ENCODE results near the gene PANK3.
"Not testable (repeated sequence)": the region's sequence is repeated elsewhere in the genome, so short reads cannot be mapped to it uniquely, and the experiment has no call there.

Gene PANK3

GRCh38 chr5:168578538-168579487 is at the start of gene PANK3:
Gene PANK3 (minus strand): TSS chr5:168579368. CDS start chr5:168579283, 85 bp downstream.
- DNase-seq (ENCODE audit: low read depth): no peak

GRCh38 chr5:168624850-168625364 is 45.7 kb upstream of the PANK3 start:
- DNase-seq (ENCODE audit: low read depth): no peak

GRCh38 chr5:168620807-168621206 is 41.6 kb upstream of the PANK3 start:
- DNase-seq (ENCODE audit: low read depth): no peak

- no peak for DNase-seq (ENCODE audit: low read depth)
Observed at GRCh38 chr5:168614661-168615060, 35.5 kb upstream of the PANK3 start.

DNA sequence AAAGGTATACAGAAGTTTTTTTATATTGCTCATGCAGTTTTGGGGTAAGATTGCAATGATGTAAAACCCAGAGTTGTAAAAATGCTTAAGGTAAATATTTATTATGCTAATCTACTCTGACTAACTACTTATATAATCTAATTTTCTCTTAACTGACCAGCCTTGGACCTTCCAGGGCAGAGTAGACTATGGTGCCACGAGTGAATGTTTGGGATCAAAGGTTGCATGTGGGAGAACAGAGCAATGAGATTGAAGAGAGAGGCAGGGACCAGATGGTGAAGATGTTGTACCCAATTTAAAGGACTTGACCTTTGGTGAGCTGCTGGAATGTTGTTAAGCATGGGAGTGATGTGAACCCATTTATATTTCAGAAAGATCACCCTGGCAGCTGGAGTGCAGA is 34.8 kb upstream of the PANK3 start:
- DNase-seq (ENCODE audit: low read depth): no peak

- no peak for DNase-seq (ENCODE audit: low read depth)
Observed at GRCh38 chr5:168613396-168613795, 34.2 kb upstream of the PANK3 start.

GRCh38 chr5:168612996-168613395 is 33.8 kb upstream of the PANK3 start:
- no peak for DNase-seq (ENCODE audit: low read depth)

DNA sequence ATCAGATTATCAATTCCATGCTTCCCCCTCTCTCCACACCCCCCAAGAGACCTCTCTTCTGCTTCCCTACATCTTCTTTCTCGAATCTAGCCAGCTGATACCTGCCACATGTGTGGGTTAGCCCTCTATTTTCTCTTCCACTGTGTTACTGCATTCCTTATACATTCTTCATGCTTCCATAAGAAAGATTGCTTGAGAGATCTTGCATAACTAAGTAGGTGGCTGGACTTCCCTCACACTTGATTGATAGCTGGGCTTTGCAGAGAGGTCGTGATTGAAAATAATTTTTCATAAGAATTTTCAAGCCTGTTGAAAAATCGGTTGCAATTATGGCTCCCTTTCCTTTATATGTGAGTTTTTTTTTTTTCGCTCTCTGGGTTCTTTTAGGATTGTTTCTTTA is 33.0 kb upstream of the PANK3 start:
- DNase-seq (ENCODE audit: low read depth): no peak

DNA sequence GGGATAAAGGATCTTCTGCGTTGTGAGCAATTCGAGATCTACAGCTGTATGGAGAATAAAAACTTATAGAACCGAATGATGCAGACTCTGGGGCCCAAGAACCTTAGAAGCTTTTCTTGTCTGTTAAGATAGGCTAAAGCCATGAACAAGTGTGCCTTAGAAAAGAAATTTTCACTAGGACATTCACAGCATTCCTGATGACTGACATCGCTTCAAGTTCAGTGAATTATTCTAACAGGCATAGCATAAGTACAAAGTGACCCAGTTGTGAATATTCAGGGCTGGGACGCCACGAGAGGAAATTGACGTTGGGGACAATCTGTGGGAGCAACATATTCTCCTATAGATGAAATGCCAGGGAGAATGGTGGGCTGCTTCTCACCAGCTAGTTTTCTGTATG is 32.0 kb upstream of the PANK3 start:
- DNase-seq (ENCODE audit: low read depth): no peak

DNA sequence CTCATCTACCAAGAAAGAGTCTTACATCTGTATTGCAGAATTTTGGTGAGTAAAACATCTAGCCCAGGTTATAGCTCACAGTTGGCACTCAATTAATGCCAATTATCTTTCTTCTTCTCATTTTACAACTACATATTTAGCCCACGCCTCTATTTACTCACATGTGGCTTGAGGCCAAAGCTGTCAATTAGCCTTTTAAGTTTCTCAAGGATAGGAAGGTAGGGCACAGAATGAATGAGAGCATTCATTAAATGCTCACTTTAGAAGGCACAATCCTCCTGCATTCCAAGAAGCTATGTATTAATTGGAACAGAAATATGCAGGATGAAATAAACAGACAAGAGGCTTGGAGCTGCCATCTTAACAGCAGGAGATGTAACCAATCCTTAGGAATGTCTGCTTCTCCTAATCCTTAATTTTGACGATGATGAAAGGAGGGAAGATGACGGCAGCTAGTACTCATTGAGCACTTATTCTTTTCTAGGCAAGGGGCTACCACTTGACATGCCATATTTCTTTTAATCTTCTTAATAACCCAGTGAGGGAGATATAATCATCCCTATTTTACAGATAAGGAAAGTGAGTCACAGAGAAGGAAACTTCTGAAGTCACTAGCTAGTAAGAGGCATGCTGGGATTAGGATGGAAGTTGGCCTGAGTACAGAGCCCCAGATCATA is 30.8 kb upstream of the PANK3 start:
- DNase-seq (ENCODE audit: low read depth): no peak

- no peak for DNase-seq (ENCODE audit: low read depth)
Observed at GRCh38 chr5:168608821-168609220, 29.7 kb upstream of the PANK3 start.

GRCh38 chr5:168608386-168608785 is 29.2 kb upstream of the PANK3 start:
- DNase-seq (ENCODE audit: low read depth): no peak

DNA sequence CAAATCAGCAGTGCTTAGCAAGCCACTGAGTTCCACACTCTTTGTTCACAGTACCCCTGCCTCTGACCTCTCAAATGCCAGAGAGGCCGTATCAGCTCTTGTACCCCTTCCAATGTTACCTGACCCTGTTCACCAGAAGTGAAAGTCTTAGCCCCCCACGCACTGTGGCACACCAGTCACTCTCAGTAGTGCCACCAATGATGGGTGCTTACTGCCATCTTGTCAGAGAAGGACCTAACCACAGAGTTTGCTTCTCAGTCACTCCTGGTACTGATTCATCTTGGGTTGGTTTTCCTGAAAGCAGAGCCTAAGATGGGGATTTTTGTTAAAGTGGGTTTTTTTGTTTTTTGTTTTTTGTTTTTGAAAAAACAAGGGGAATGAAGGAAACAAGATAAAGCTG is 28.8 kb upstream of the PANK3 start:
- no peak for DNase-seq (ENCODE audit: low read depth)

GRCh38 chr5:168606562-168606961 is 27.4 kb upstream of the PANK3 start:
- no peak for DNase-seq (ENCODE audit: low read depth)

- no peak for DNase-seq (ENCODE audit: low read depth)
Observed at GRCh38 chr5:168604436-168604835, 25.3 kb upstream of the PANK3 start.

DNA sequence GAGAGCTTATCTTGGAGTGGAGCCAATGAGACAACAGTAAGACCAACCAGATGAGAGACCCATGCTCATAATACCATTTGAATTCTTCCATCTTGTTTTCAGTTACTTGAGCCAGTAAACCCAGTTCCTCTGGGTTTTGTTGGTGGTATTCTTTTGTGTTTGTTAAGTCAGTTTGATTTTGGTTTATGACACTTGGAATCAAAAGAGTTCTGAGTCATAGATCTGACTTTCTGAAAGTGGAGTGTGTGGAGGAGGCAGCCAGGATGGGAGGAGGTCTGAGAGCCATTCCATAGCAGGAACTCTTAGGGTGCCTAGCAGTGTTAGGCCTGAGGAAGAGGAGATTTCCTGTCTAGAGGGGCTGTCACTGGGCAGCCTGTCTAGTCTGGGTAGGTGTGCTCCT is 24.6 kb upstream of the PANK3 start:
- DNase-seq (ENCODE audit: low read depth): no peak

GRCh38 chr5:168602517-168602916 is 23.3 kb upstream of the PANK3 start:
- no peak for DNase-seq (ENCODE audit: low read depth)

DNA sequence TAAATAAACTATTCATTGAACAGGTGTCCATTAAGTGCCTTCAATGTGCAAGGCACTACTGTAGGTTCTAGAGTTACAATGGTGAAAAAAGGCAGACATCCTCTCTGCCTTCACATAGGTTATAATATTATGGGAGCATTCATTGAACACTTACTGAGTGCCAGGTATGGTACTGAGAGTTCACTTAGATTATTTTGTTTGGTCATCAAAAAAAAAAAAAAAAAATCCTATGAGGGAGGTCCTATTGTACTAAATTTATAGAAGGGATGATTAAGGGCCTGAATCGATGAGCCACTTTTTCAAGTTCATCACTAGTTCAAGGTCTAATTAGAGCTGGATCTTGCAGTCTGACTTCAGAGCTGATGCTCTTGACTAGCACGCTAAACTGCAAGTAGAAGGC is 22.8 kb upstream of the PANK3 start:
- no peak for DNase-seq (ENCODE audit: low read depth)

GRCh38 chr5:168600409-168600808 is 21.2 kb upstream of the PANK3 start:
- DNase-seq (ENCODE audit: low read depth): no peak

GRCh38 chr5:168599826-168600225 is 20.7 kb upstream of the PANK3 start:
- DNase-seq (ENCODE audit: low read depth): no peak

DNA sequence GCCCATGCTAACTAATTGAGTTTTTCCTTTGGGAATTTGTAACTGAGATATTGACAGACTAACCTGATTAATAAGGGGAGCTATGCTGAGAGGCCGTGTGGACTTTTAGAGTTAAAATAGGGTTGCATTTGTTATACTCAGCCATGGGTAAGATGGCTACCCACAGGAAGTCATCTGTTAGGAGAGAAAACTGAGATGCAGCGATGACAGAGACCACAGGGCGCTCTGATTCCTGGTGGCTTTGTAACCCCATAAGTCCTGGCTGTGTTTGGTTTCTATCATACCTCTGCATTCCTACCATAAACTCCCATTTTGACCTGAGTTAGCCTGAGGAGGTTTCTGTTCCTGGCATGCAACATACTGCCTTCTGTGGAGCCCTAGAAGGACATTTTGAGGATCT is 19.5 kb upstream of the PANK3 start:
- no peak for DNase-seq (ENCODE audit: low read depth)

DNA sequence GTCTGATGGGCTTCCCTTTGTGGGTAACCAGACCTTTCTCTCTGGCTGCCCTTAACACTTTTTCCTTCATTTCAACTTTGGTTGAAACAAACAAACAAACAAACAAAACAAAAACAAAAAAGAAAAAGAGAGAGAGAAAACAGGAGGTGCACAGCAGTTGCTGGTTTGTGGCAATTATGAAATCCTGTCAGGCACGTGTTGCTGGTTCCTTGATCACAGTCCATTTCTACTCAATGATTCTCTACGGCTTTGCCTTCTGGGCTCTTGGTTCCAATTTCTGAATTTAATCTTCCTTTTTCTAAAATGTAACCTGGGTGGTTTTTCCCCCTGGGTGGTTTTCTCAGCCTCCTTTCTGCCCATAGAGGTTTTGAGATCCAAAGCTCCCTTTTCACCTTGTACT is 17.8 kb upstream of the PANK3 start:
- DNase-seq (ENCODE audit: low read depth): no peak

GRCh38 chr5:168596122-168596521 is 17.0 kb upstream of the PANK3 start:
- DNase-seq (ENCODE audit: low read depth): not testable (repeated sequence)
